Testis (tissue), 3 donors: ENCODE measurements around the gene SPSB1. TPM values are rescaled to one million over a fixed set of nuclear protein-coding genes. Genes with fewer than 3 reads are reported as not detected.

Experiments used
- DNase-seq: peaks from one replicate; pipeline ENCODE4 v3.0.0-alpha.2; 2019
- H3K27ac ChIP-seq, 2 donors: fragments of 200-600 bp; sonication (generic); one replicate each; pipeline ENCODE4 v1.5.1; 2019
- H3K27me3 ChIP-seq: fragments of 200-600 bp; sonication (generic); one replicate; pipeline ENCODE4 v1.5.1; 2019
- H3K36me3 ChIP-seq: fragments of 200-600 bp; sonication (generic); one replicate; pipeline ENCODE4 v1.5.1; 2017; ENCODE audit warnings: low read depth; ENCODE audit errors: missing control alignments
- H3K4me1 ChIP-seq: fragments of 200-600 bp; sonication (generic); one replicate; pipeline ENCODE4 v1.5.1; 2019
- H3K4me3 ChIP-seq, 2 donors: fragments of 200-600 bp; sonication (generic); one replicate each; pipeline ENCODE4 v1.5.1; 2017 to 2019
- H3K9me3 ChIP-seq: fragments of 200-600 bp; sonication (generic); one replicate; pipeline ENCODE4 v1.5.1; 2017
- CTCF ChIP-seq, 3 experiments: fragments of 450-650 bp in 2 of 3; fragments of 200-600 bp in 1 of 3; sonication (generic) in 1 of 3; IDR thresholded peaks; one replicate each; pipeline ENCODE4 v1.5.1; 2016 to 2019; ENCODE audit warnings: antibody characterized with exemption in 3 of 3, mild to moderate bottlenecking in 2 of 3, moderate library complexity in 1 of 3
- POLR2A ChIP-seq: fragments of 450-650 bp; IDR thresholded peaks from one replicate; pipeline ENCODE4 v1.6.1; 2017; ENCODE audit warnings: antibody characterized with exemption, mild to moderate bottlenecking, moderate library complexity
- WGBS, 2 donors: methylation state at CpG; one replicate each; pipeline ENCODE4 v1.1.5; 2018; 5-methylcytosine and 5-hydroxymethylcytosine counted together
- intact Hi-C: fragments of 100-400 bp; cut with DNase I; formaldehyde crosslinking; loops from one replicate; pipeline ENCODE4 v1.15.1; 2023; ENCODE audit warnings: low total_unique reads
- polyA plus RNA-seq: library from polyadenylated mRNA; stranded (reverse); fragments of 350-450 nt; fragmentation: Illumina TruSeq; extraction: RNeasy Lipid Tissue Mini Kit (QIAGEN cat#74804); gene quantifications from one replicate; pipeline ENCODE4 v1.2.3, GENCODE V29; 2014; ENCODE audit warnings: low read depth, low replicate concordance; ENCODE audit not compliant: insufficient read depth
- total RNA-seq, 2 donors: library from RNA; depleted of rRNA; stranded (reverse); fragments of >200 nt; gene quantifications; one replicate each; pipeline ENCODE4 v1.2.3, GENCODE V29; 2016

The SPSB1 gene
- total and polyA plus RNA-seq, 3 donors from 2014 or later: 19.8 to 37.9 (median 30.0) TPM

- Histone ChIP-seq H3K27me3 (no peaks in the 10 kb centered on the region), H3K9me3 (no peaks in the 10 kb centered on the region), H3K4me3 (no peak overlapping the region), H3K27ac (no peak overlapping the region), H3K36me3 (no peaks in the 10 kb centered on the region), H3K4me1 (peaks cover 21% of the 10 kb centered on the region)
- intact Hi-C loops: no loop called here
- no peak for DNase-seq
- TF ChIP-seq CTCF (IDR thresholded peaks at IDR 0.05) (no peak), POLR2A (no peak)
- WGBS, 2 donors: 94 to 95% methylated on average over 10 of the region's 10 CpGs
Measured at GRCh38 chr1:9307303-9307702, 14.6 kb downstream of the SPSB1 start.

- H3K27me3 ChIP-seq: no peaks in the 10 kb centered on the region
- no peaks in the 10 kb centered on the region for H3K9me3 ChIP-seq
- peaks cover 15% of the 10 kb centered on the region for H3K4me1 ChIP-seq
- no peaks in the 10 kb centered on the region for H3K36me3 ChIP-seq
- no peak for DNase-seq
- 89 to 91% methylated on average over 6 to 9 of the region's 9 CpGs for WGBS, 2 donors
- no peak overlapping the region for H3K27ac ChIP-seq
- no peak for TF ChIP-seq POLR2A
- TF ChIP-seq CTCF (IDR thresholded peaks at IDR 0.05): no peak
- no peak overlapping the region for H3K4me3 ChIP-seq
- intact Hi-C loops: no loop called here
Measured at GRCh38 chr1:9308236-9308785, 15.6 kb downstream of the SPSB1 start.

- no peak for TF ChIP-seq CTCF (IDR thresholded peaks at IDR 0.05)
- TF ChIP-seq POLR2A: no peak
- Histone ChIP-seq H3K27me3 (no peaks in the 10 kb centered on the region), H3K4me1 (peaks cover 10% of the 10 kb centered on the region), H3K4me3 (no peak overlapping the region), H3K36me3 (no peaks in the 10 kb centered on the region), H3K27ac (no peak overlapping the region), H3K9me3 (no peaks in the 10 kb centered on the region)
- intact Hi-C loops: no loop called here
- 90 to 96% methylated on average over 3 to 8 of the region's 8 CpGs for WGBS, 2 donors
- no peak for DNase-seq
Measured at GRCh38 chr1:9309080-9309479, 16.4 kb downstream of the SPSB1 start.

- Histone ChIP-seq H3K4me3 (no peak overlapping the region), H3K4me1 (peaks cover 10% of the 10 kb centered on the region), H3K9me3 (no peaks in the 10 kb centered on the region), H3K36me3 (no peaks in the 10 kb centered on the region), H3K27me3 (no peaks in the 10 kb centered on the region), H3K27ac (no peak overlapping the region)
- intact Hi-C loops: loop anchor here (10.0 kb wide), 1 partner anchor 65 kb away; no protein-coding TSS in a partner anchor
- 91 to 95% methylated on average over 2 to 7 of the region's 7 CpGs for WGBS, 2 donors
- TF ChIP-seq CTCF (IDR thresholded peaks at IDR 0.05): no peak
- TF ChIP-seq POLR2A: no peak
- DNase-seq: no peak
Measured at GRCh38 chr1:9309991-9310390, 17.3 kb downstream of the SPSB1 start.

- Histone ChIP-seq H3K9me3 (no peaks in the 10 kb centered on the region), H3K4me3 (no peak overlapping the region), H3K36me3 (no peaks in the 10 kb centered on the region), H3K27ac (no peak overlapping the region), H3K27me3 (no peaks in the 10 kb centered on the region), H3K4me1 (peaks cover 18% of the 10 kb centered on the region)
- intact Hi-C loops: loop anchor here (10.0 kb wide), 1 partner anchor 64 kb away; no protein-coding TSS in a partner anchor
- TF ChIP-seq POLR2A (no peak), CTCF (IDR thresholded peaks at IDR 0.05) (no peak)
- 75 to 83% methylated on average over 10 of the region's 10 CpGs for WGBS, 2 donors
- no peak for DNase-seq
Measured at GRCh38 chr1:9311029-9311428, 18.3 kb downstream of the SPSB1 start.
